ENCODE measurements around the gene DCLK2.
A peak's percentile ranks its signal among the peaks of the same experiment; 100 is the strongest.

Gene DCLK2

GRCh38 chr4:150070464-150071170, 7.6 kb upstream of the DCLK2 start:
- DNase-seq: no peak

- DNase-seq: no peak
Observed at GRCh38 chr4:150072471-150072870, 5.8 kb upstream of the DCLK2 start.

GRCh38 chr4:150072906-150073714, 5.1 kb upstream of the DCLK2 start:
- no peak for DNase-seq

- DNase-seq: no peak
Observed at GRCh38 chr4:150074064-150074463, 4.2 kb upstream of the DCLK2 start.

- no peak for DNase-seq
Observed at GRCh38 chr4:150078579-150079080, 385 bp downstream of the DCLK2 start.

- DNase-seq: peak; percentile 21
Observed at GRCh38 chr4:150079081-150079581, 886 bp downstream of the DCLK2 start.

GRCh38 chr4:150080337-150080736, 2.1 kb downstream of the DCLK2 start:
- DNase-seq: no peak

- DNase-seq: no peak
Observed at GRCh38 chr4:150080875-150081274, 2.6 kb downstream of the DCLK2 start.

GRCh38 chr4:150082241-150082640, 4.0 kb downstream of the DCLK2 start:
- DNase-seq: no peak

- no peak for DNase-seq
Observed at GRCh38 chr4:150087006-150087405, 8.8 kb downstream of the DCLK2 start.

- no peak for DNase-seq
Observed at GRCh38 chr4:150089732-150090131, 11.5 kb downstream of the DCLK2 start.

GRCh38 chr4:150090836-150091235, 12.6 kb downstream of the DCLK2 start:
- no peak for DNase-seq

GRCh38 chr4:150094676-150095075, 16.4 kb downstream of the DCLK2 start:
- DNase-seq: no peak

GRCh38 chr4:150096625-150097024, 18.4 kb downstream of the DCLK2 start:
- no peak for DNase-seq

- no peak for DNase-seq
Observed at GRCh38 chr4:150098214-150098613, 20.0 kb downstream of the DCLK2 start.

GRCh38 chr4:150104404-150105027, 26.3 kb downstream of the DCLK2 start:
- DNase-seq: no peak

- no peak for DNase-seq
Observed at GRCh38 chr4:150106886-150107285, 28.6 kb downstream of the DCLK2 start.

- DNase-seq: no peak
Observed at GRCh38 chr4:150108691-150109090, 30.4 kb downstream of the DCLK2 start.

- DNase-seq: no peak
Observed at GRCh38 chr4:150114641-150115040, 36.4 kb downstream of the DCLK2 start.

GRCh38 chr4:150115851-150116250, 37.6 kb downstream of the DCLK2 start:
- no peak for DNase-seq

- DNase-seq: no peak
Observed at GRCh38 chr4:150116506-150116905, 38.3 kb downstream of the DCLK2 start.

GRCh38 chr4:150117094-150117493, 38.8 kb downstream of the DCLK2 start:
- DNase-seq: no peak

- DNase-seq: no peak
Observed at GRCh38 chr4:150117629-150118028, 39.4 kb downstream of the DCLK2 start.

- DNase-seq: no peak
Observed at GRCh38 chr4:150119492-150119891, 41.2 kb downstream of the DCLK2 start.
